Suprapubic skin (tissue), 4 donors: ENCODE data around the gene USP5. TPM values are rescaled to one million over a fixed set of nuclear protein-coding genes. Genes with fewer than 3 reads are reported as not detected.
"Not testable (repeated sequence)": the region's sequence is repeated elsewhere in the genome, so short reads cannot be mapped to it uniquely, and the experiment has no call there.

Experiments
- DNase-seq, 2 donors: peaks; one replicate each; pipeline ENCODE4 v3.0.0-alpha.2; 2019; ENCODE audit warnings: low spot score in 2 of 2
- H3K27ac ChIP-seq: fragments of 200-600 bp; sonication (generic); one replicate; pipeline ENCODE4 v1.5.1; 2019
- H3K27me3 ChIP-seq: fragments of 200-600 bp; sonication (generic); one replicate; pipeline ENCODE4 v1.5.1; 2019
- H3K36me3 ChIP-seq: fragments of 200-600 bp; sonication (generic); one replicate; pipeline ENCODE4 v1.5.1; 2019
- H3K4me1 ChIP-seq: fragments of 200-600 bp; sonication (generic); one replicate; pipeline ENCODE4 v1.5.1; 2019
- H3K4me3 ChIP-seq: fragments of 200-600 bp; sonication (generic); one replicate; pipeline ENCODE4 v1.5.1; 2019; ENCODE audit warnings: mild to moderate bottlenecking
- H3K9me3 ChIP-seq: fragments of 200-600 bp; sonication (generic); one replicate; pipeline ENCODE4 v1.5.1; 2019
- CTCF ChIP-seq, 2 donors: fragments of 200-600 bp in 1 of 2; fragments of 450-650 bp in 1 of 2; sonication (generic) in 1 of 2; IDR thresholded peaks; one replicate each; pipeline ENCODE4 v1.5.1; 2016 to 2019; ENCODE audit warnings: antibody characterized with exemption in 2 of 2, mild to moderate bottlenecking in 1 of 2, moderate library complexity in 1 of 2
- EP300 ChIP-seq: sonication (generic); formaldehyde crosslinking; IDR thresholded peaks from one replicate; pipeline ENCODE4 v1.6.1; 2017; ENCODE audit warnings: antibody characterized with exemption
- POLR2A ChIP-seq, 2 donors: fragments of 450-650 bp; IDR thresholded peaks; one replicate each; pipeline ENCODE4 v1.6.1; 2017; ENCODE audit warnings: antibody characterized with exemption in 2 of 2, mild to moderate bottlenecking in 2 of 2, moderate library complexity in 2 of 2
- POLR2AphosphoS5 ChIP-seq, 3 donors: sonication (generic); formaldehyde crosslinking; IDR thresholded peaks; one replicate each; pipeline ENCODE4 v1.6.1; 2017; ENCODE audit warnings: antibody characterized with exemption in 3 of 3
- WGBS: methylation state at CpG from one replicate; pipeline ENCODE4 v1.1.5; 2018; 5-methylcytosine and 5-hydroxymethylcytosine counted together
- total RNA-seq, 4 donors: library from RNA; depleted of rRNA; stranded (reverse); fragments of >200 nt; gene quantifications; one replicate each; pipeline ENCODE4 v1.1.0, GENCODE V29; 2016

Gene USP5
- total RNA-seq, 4 donors from 2014 or later = 54.7 to 71.8 (median 68.9) TPM

GRCh38 chr12:6866920-6867412, 15.0 kb downstream of the USP5 start:
- no peak for TF ChIP-seq CTCF (IDR thresholded peaks at IDR 0.05)
- TF ChIP-seq EP300 = no peak
- no peak for TF ChIP-seq POLR2A (IDR thresholded peaks at IDR 0.05)
- no peak for TF ChIP-seq POLR2AphosphoS5 (IDR thresholded peaks at IDR 0.05)
- peak overlapping the region; percentile 94 for H3K27ac ChIP-seq
- H3K36me3 ChIP-seq = peaks cover 59% of the 10 kb centered on the region
- H3K27me3 ChIP-seq = no peaks in the 10 kb centered on the region
- DNase-seq = peak; percentile 91 to 95
- peak overlapping the region; percentile 97 for H3K4me3 ChIP-seq
- H3K4me1 ChIP-seq = peaks cover 46% of the 10 kb centered on the region
- no peaks in the 10 kb centered on the region for H3K9me3 ChIP-seq
- 0% methylated on average over 6 of the region's 33 CpGs for WGBS

GRCh38 chr12:6867413-6868210, 15.7 kb downstream of the USP5 start, which contains the start of gene TPI1:
Gene TPI1 (plus strand): TSS chr12:6867531. CDS start chr12:6867567, 36 bp downstream.
- no peak for DNase-seq
- Histone ChIP-seq H3K36me3 (peaks cover 53% of the 10 kb centered on the region), H3K27ac (peak within 1 kb of the TSS; percentile 94), H3K27me3 (no peaks in the 10 kb centered on the region), H3K4me1 (peaks cover 52% of the 10 kb centered on the region), H3K9me3 (no peaks in the 10 kb centered on the region), H3K4me3 (peak within 1 kb of the TSS; percentile 97)
- TF ChIP-seq POLR2A (IDR thresholded peaks at IDR 0.05) = peak; percentile 83 to 95
- no peak for TF ChIP-seq EP300
- TF ChIP-seq CTCF (IDR thresholded peaks at IDR 0.05) = no peak
- TF ChIP-seq POLR2AphosphoS5 (IDR thresholded peaks at IDR 0.05) = peak; percentile 75 to 87 (median 81)
- 0% methylated on average over 5 of the region's 86 CpGs for WGBS

DNA sequence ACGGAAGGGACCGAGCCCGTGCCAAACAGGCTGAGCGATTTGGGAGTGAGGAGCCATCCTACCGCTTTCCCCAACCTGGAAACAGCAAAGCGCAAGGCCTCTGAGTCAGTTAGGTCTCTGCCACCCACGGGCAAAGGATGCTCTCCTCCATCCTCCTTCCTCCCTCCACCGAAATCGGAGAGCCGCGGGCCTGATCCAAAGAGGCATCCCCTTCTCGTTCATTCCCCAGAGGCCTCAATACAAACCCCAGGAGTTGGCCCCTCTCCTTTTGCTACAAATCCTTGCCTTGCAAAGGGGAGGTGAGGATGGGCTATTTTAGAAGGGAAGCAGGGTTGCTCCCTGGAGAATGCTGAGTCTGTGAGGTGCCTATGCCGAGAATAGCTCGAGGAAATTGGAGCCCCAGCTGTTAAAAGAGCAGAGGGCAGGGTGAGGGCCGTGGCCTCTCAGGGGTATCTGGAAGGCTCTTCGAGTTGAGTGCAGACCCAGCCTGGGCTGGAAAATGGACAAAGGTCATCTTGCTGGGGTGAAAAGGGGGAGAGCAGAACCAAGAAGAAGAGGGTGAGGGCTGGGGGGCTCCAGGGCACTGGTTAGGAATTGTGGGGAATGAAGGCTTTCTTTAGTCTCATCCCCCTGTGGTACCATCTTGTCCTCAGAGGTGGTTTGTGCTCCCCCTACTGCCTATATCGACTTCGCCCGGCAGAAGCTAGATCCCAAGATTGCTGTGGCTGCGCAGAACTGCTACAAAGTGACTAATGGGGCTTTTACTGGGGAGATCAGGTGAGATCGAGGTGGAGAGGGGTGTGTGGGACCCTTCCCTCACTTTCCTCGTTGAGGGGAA, 16.5 kb downstream of the USP5 start:
- DNase-seq = no peak
- TF ChIP-seq POLR2AphosphoS5 (IDR thresholded peaks at IDR 0.05) (no peak), CTCF (IDR thresholded peaks at IDR 0.05) (no peak), EP300 (no peak), POLR2A (IDR thresholded peaks at IDR 0.05) (no peak)
- H3K36me3 ChIP-seq = peaks cover 45% of the 10 kb centered on the region
- H3K9me3 ChIP-seq = no peaks in the 10 kb centered on the region
- no peaks in the 10 kb centered on the region for H3K27me3 ChIP-seq
- peak overlapping the region; percentile 97 for H3K4me3 ChIP-seq
- 13% methylated on average over 17 of the region's 22 CpGs for WGBS
- H3K27ac ChIP-seq = peak overlapping the region; percentile 94
- H3K4me1 ChIP-seq = peaks cover 55% of the 10 kb centered on the region

DNA sequence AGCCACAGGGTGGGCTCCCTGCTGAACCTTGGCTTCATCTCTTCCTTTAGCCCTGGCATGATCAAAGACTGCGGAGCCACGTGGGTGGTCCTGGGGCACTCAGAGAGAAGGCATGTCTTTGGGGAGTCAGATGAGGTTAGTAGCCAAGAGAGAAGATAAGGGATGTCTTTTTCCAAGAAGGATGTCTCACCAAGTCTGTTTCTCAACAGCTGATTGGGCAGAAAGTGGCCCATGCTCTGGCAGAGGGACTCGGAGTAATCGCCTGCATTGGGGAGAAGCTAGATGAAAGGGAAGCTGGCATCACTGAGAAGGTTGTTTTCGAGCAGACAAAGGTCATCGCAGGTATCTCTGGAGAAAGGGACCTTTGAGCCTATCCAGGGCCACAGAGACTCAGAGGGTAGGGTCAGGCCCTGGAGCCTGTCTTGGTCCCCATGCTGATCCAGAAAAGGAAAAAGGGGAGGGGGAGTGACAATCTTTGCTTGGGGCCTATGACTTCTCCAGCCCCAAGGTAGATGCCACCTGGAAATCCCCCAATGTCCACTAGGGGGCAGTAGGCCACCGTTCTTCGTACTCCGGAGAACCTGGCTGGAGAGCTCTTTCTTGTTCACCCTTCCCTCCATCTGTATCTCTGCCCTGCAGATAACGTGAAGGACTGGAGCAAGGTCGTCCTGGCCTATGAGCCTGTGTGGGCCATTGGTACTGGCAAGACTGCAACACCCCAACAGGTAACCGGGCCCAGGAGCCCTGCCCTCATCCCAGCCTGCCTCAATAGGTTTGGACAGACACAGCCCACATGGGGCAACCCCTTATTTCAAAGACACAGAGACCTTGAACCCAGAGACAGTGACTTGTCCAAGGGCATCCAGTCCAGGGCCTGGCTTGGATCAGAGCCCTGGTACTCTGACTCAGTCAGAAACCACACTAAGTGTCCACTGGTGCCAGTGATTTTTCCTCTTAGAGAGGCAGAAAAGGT, 17.4 kb downstream of the USP5 start:
- peaks cover 36% of the 10 kb centered on the region for H3K36me3 ChIP-seq
- H3K9me3 ChIP-seq = no peaks in the 10 kb centered on the region
- WGBS = 29% methylated on average over 10 of the region's 12 CpGs
- TF ChIP-seq EP300 (no peak), CTCF (IDR thresholded peaks at IDR 0.05) (peak; percentile 82 to 89), POLR2A (IDR thresholded peaks at IDR 0.05) (no peak)
- no peak overlapping the region for H3K27ac ChIP-seq
- H3K27me3 ChIP-seq = no peaks in the 10 kb centered on the region
- peaks cover 64% of the 10 kb centered on the region for H3K4me1 ChIP-seq
- DNase-seq = peak in 1 of 2 donors; percentile 89
- peak overlapping the region; percentile 97 for H3K4me3 ChIP-seq

- DNase-seq, H3K27ac ChIP-seq, H3K27me3 ChIP-seq, H3K9me3 ChIP-seq, H3K4me3 ChIP-seq: not testable (repeated sequence)
- Histone ChIP-seq H3K36me3 (peaks cover 26% of the 10 kb centered on the region), H3K4me1 (peaks cover 69% of the 10 kb centered on the region)
- WGBS = 43% methylated on average over 4 of the region's 4 CpGs
Measured at GRCh38 chr12:6870304-6870703, 18.4 kb downstream of the USP5 start.
